Erythroblast (primary cell): Measurements from ENCODE around the gene KLLN.
"Not testable (repeated sequence)": the region's sequence is repeated elsewhere in the genome, so short reads cannot be mapped to it uniquely, and the experiment has no call there.

Experiments used
- DNase-seq, 2 experiments: peaks; one replicate each; lab custom pipeline; 2025; lab: John Stamatoyannopoulos, UW
- GATA1 ChIP-seq: IDR thresholded peaks from 2 replicates; pipeline ENCODE4 v1.6.1; 2011; ENCODE audit warnings: low read depth, mild to moderate bottlenecking, control low read depth, low read length, moderate library complexity
- POLR2A ChIP-seq: IDR thresholded peaks from 2 replicates; pipeline ENCODE4 v1.6.1; 2011; ENCODE audit warnings: mild to moderate bottlenecking, low read length

KLLN gene

DNA sequence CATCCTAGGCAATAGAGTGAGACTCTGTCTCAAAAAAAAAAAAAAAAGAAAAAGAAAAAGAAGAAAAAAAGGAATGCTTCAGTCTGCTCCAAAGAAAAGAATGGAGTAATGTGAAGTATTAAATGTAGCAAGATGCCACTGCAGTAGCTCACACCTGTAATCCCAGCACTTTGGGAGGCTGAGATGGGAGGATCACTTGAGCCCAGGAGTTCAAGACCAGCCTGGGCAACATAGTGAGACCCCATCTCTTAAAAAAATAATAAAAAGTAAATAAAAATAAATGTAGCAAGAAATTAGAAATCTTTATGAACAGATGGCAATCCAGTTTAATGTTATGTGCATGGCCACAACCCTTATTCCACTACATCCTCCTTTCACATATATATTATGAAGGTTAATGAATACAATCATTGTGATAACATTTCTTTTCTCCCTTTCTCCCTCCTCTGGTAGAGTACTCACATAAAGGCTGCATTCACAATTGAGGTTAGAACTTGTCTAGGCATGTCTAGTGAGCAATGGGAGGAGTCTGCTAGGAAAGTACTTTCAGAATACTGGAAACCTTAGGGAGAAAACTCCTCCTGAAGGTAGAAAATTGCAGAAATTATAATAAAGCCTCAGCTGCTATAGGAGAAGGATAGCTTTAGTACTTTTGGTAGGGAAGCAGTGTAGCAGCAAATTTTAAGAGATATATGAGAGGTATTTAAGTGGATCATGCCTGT, 20.4 kb downstream of the KLLN start:
- DNase-seq = peak; percentile 22 to 59
- TF ChIP-seq GATA1 (no peak), POLR2A (peak; percentile 16)

DNA sequence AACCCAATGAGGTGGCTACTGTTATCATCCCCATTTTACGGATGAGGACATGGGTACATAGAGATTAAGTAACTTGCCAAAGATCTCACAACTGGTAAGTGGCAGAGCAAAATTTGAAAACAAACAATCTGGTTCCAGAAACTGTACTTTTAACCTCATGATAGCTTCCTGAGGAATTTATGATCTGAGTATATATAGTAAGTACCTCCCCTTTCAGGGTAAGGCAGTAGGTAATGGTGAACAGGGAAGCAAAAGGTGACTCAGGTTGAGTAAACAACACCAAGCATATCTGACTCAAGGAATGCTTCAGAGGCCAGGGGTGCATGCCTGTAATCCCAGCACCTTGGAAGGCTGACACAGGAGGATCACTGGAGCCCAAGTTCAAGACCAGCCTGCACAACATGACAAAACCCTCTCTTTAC, 21.1 kb downstream of the KLLN start:
- peak in 1 of 2 experiments; percentile 20 for DNase-seq
- TF ChIP-seq GATA1 (no peak), POLR2A (no peak)

DNA sequence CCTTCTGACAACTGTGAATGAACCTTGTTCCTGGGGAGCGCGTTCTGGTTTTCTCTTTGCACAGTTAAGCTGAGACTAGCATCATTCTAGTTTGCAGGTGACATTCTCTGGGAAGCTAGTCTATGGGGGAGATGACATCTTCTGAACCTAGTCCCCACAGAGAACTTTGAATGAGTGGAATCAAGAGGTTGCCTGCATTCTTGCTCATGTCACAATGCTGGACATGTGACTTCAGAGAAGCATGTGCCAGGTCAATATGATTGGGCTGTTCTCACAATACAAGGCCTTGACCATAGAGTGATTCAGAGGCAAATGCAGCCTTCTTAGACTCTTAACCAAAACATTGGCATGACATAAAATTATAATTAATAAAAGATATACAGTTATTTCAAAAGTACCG, 22.1 kb downstream of the KLLN start:
- no peak for TF ChIP-seq POLR2A
- no peak for TF ChIP-seq GATA1
- DNase-seq = no peak

DNA sequence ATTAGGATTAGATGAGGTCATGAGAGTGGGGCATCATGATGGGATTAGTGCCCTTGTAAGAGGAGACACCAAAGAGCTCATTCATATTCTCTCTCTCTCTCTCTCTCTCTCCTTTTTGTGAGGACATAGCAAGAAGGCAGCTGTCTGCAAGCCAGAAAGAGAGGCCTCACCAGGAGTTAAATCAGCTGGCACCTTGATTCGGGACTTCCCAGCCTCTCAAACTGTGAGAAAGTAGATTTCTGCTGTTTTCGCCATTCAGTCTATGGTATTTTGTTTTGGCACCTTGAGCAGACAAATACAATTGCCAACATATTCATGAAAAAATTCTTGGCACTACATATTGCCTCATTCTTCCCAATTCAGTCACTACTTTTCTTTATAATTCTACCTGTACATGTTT, 24.7 kb downstream of the KLLN start:
- no peak for DNase-seq
- TF ChIP-seq POLR2A (no peak), GATA1 (no peak)

DNA sequence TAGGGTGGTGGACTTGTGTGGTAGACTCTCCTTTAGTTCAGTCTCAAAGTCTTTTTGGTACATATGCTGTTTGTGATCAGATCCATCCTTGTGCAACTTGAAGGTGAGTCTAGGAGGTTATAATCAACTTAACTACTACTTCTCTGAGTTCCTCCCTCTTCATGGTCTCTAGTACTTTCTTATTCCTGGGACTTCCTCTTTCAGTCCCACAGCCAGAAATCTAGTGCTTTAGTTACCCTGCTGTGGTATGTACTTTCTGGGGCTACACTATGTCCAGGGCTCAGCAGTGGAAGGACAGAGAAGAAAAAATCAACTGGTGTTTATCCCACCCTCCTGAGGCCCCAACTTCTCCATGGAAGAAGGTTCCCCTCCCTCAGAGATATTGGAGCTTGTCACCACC, 25.9 kb downstream of the KLLN start:
- no peak for DNase-seq
- TF ChIP-seq GATA1 = no peak
- TF ChIP-seq POLR2A = no peak

DNA sequence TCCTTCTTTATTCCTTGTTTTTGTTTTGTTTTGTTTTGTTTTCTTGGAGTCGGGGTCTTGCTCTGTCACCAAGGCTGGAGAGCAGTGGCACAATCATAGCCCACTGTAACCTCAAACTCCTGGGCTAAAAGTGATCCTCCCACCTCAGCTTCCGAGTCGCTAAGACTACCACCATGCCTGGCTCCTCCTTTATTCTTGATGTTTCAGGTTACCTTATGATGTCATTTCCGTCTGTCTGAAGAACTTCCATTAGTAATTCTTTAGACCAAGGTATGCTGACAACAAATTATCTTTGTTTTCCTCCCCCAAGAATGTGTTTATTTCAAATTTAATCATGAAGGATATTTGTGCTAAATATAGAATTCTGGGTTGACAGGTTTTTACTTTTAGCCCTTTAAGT, 27.2 kb downstream of the KLLN start:
- DNase-seq = no peak
- TF ChIP-seq GATA1 (no peak), POLR2A (no peak)

DNA sequence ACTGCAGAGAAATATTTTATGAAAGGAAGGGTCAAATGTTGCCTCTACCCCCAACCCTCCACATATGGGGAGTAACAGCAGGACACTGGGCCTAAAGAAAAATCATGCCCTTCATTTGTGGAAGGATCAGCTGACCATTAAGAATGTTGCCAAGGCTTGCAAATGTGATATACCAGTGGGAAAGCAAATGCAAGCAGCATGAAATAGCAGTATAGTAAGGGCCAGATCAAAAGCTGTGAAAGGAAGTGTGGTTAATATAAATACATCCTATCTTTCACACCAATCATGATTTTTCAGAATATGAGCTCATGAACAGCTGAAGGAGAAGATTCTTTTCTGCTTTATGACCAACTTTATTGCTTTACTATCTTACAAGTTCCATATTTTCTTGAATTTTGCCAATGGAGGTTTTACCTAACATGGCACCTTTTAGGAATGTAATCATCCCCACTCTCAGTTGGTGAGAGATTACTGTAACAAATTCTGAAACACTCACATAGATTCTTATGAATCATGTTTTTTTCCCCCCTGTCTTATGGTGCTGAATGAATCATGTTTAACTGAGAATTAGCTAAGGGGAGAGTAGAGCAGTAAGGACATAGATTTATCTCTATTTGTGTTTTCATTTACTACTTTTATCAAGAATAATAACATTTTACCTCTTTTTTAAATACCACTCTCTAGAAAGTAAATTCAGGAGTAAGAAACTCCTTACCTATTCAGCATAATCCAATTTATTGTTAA, 33.2 kb downstream of the KLLN start:
- no peak for DNase-seq
- TF ChIP-seq GATA1 (no peak), POLR2A (no peak)

DNA sequence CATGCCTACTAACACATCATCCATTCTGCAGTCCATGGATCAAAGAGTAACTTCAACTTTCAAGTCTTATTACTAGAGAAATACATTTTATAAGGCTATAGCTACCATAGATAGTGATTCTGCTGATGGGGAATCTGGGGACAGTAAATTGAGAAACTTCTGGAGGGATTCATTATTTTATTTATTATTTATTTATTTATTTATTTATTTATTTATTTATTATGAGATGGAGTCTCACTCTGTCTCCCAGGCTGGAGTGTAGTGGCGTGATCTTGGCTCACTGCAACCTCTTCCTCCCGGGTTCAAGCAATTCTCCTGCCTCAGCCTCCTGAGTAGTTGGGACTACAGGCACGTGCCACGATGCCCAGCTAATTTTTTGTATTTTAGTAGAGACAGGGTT, 34.3 kb downstream of the KLLN start:
- DNase-seq = not testable (repeated sequence)

DNA sequence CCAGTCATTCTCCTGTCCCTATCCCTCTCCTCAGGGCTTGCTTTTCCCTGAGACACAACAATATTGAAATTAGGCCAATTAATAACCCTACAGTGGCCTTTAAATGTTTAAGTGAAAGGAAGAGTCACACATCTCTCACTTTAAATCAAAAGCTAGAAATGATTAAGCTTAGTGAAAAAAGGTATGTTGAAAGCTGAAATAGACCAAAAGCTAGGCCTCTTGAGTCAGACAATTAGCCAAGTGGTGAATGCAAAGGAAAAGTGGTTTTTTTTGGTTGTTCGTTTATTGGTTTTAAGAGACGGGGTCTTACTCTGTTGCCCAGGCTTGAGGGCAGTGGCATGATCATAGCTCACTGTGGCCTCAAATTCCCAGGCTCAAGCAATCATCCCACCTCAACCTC, 35.7 kb downstream of the KLLN start:
- DNase-seq = no peak
- TF ChIP-seq POLR2A (no peak), GATA1 (no peak)

DNA sequence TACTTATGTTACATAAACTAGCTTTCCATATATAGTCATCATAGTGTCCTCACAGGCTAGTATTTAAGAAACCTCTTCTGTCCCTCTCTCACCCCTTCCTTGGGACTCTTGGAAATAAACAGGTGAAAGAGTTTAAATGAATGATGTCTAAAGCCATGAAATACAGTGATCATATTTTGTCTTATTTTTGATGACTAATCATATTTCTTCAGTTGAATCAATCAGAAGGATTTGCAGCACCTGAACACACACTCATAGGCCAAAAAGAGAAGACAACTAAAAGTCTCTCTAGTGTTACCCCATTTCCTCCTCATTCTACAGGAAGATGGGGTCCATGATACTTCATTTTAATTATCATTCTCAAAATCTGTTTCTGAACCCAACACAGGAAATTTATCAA, 36.7 kb downstream of the KLLN start:
- no peak for DNase-seq
- no peak for TF ChIP-seq POLR2A
- no peak for TF ChIP-seq GATA1

DNA sequence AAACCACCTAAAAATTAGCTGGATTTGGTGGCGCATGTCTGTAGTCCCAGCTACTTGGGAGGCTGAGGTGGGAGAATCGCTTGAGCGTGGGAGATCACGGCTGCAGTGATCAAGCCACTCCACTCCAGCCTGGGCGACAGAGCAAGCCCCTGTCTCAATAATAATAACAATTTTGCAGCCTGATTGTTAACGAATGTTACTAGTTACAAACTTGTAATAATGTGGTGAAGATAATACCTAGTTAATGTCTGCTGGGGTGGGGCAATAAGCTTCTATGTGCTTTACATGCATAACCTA, 44.1 kb downstream of the KLLN start:
- no peak for DNase-seq
- TF ChIP-seq GATA1 (no peak), POLR2A (no peak)

DNA sequence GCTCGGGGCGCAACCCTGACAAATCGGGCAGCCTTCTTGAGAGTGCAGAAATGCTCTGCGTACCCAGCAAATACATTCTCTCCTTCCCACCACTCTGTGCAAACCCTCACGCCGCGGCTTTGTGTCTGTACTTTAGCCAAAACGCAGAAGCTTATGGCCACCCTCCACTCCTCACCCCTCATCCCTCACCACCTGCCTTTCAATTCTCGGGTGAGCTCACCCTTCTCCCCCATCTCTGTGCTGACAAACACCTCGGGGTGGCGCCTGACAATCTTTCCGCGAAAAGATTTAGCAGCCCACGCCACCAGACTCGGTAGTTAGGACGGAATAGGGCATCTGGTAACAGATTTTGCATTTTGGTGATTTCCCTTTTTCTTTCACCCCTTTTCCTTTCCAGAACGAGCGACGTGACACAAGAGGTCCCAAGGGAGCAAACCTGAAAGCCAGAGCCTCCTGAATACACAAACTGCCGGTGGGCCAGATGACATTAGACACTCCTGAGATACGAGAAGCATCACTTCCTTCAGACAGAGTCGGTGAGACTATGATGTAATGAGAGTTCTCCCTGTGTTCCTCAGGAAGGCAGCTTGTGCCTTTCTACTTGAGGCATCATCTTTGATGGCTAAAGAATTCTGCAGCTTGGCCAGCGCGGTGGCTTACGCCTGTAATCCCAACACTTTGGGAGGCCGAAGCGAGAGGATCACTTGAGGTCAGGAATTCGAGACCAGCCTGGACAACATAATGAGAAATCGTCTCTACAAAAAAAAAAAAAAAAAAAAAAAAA, 44.6 kb downstream of the KLLN start:
- peak in 1 of 2 experiments; percentile 22 for DNase-seq
- TF ChIP-seq GATA1 (no peak), POLR2A (no peak)

DNA sequence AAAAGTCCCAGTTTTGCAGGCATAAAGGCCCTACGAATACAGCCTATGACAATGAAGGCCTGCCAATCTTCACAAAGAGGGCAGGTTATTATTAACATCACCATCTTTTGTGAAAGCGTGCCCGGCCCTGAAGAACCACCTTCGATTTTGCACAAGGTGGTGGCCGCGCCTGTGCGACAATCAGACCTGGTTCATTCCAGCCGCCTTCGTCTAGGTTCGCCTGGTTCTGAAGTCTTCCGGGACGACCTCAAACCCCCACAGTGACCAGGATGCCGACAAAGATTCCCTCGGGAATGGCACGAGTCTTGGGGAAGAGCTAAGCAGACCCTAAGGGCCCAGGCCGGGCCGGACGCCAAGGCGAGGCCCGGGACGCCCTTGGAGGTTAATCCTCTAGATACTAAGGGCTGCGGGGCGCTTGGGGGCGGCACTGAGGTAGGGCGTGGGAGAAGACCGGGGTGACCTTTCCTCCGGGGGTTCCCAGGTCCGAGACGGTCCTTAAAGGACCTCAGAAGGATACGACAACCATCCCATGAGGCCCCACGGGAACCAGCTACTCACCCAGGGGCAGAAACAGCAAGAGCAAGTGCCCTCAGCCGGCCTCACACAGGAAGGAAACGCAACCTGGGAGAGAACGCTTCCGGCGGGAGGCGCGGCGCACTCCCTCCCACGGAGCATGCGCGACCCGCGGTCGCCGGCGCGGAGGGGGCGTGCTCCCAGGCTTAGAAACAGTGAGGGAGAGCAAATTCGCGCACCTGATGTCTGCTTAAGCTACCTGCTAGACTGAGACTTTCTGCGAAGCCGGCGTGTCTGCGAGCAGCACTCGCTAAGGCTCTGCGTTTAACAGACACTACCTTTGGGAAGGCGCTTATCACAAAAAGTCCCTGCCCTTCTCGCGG, 45.5 kb downstream of the KLLN start, which contains the start of gene ATAD1:
Gene ATAD1 (minus strand): TSS at position 618 of the 896 bp plus-strand sequence. CDS start 3,627 bp downstream, outside the sequence.
- DNase-seq = peak; percentile 87 to 91
- TF ChIP-seq POLR2A (peak; percentile 89), GATA1 (no peak)
